Measurements from ENCODE around the gene KRTAP16-1.

DNA sequence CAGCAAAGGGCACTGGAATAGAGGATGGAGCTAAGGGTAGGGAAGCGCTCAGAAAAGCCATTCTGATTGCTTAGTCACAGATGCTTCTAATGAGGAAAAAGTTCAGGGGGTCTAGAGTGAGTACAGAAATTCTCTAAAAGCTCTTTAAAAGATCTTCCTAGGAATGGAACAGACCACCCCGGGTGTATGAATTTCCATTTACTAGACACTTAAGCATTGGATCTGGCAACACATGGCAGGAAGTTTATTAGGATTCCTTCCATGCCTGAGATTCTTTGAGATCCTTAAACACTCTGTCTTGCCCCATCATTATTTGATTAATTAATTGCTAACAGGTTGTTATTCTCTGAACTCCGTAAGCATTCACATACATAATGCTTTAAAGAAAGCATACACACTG, 25.1 kb downstream of the KRTAP16-1 start:
- TF ChIP-seq, protein P1, sequence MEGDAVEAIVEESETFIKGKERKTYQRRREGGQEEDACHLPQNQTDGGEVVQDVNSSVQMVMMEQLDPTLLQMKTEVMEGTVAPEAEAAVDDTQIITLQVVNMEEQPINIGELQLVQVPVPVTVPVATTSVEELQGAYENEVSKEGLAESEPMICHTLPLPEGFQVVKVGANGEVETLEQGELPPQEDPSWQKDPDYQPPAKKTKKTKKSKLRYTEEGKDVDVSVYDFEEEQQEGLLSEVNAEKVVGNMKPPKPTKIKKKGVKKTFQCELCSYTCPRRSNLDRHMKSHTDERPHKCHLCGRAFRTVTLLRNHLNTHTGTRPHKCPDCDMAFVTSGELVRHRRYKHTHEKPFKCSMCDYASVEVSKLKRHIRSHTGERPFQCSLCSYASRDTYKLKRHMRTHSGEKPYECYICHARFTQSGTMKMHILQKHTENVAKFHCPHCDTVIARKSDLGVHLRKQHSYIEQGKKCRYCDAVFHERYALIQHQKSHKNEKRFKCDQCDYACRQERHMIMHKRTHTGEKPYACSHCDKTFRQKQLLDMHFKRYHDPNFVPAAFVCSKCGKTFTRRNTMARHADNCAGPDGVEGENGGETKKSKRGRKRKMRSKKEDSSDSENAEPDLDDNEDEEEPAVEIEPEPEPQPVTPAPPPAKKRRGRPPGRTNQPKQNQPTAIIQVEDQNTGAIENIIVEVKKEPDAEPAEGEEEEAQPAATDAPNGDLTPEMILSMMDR (IDR thresholded peaks at IDR 0.05), result no peak
- TF ChIP-seq POLR2A (IDR thresholded peaks at IDR 0.05), result no peak

Data from ovary (tissue), 3 donors.